ENCODE data around the gene AFF3. TPM values are rescaled to one million over a fixed set of nuclear protein-coding genes. Genes with fewer than 3 reads are reported as not detected.
"Not testable (repeated sequence)": the region's sequence is repeated elsewhere in the genome, so short reads cannot be mapped to it uniquely, and the experiment has no call there.

AFF3 gene
- polyA plus RNA-seq, 3 donors, result 16.2 to 22.8 (median 18.5) TPM

GRCh38 chr2:99537910-99538485 is 604.4 kb downstream of the AFF3 start:
- DNase-seq (ENCODE audit: low read depth in 3 of 3, low spot score in 2 of 3), result no peak

- DNase-seq (ENCODE audit: low read depth in 3 of 3, low spot score in 2 of 3), result no peak
Observed at GRCh38 chr2:99524056-99524455, 618.3 kb downstream of the AFF3 start.

- DNase-seq (ENCODE audit: low read depth in 3 of 3, low spot score in 2 of 3), result no peak
Observed at GRCh38 chr2:99522157-99522556, 620.2 kb downstream of the AFF3 start.

DNA sequence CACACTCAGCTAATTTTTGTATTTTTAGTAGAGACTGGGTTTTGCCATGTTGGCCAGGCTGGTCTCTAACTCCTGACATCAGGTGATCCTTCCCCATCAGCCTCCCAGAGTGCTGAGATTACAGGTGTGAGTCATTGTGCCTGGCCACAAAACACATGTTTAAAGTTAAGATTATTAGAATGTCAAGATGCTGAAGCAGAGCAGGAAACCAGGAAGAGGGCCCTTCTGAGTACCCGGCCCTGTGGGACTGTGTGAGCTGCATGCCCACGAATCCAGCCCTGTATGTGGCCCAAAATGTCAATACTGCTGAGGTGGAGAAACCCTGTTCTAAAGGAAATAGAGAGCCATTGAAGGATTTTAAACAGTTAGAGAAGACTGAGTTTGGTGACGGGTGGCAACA is 621.6 kb downstream of the AFF3 start:
- DNase-seq (ENCODE audit: low read depth in 3 of 3, low spot score in 2 of 3), result no peak

DNA sequence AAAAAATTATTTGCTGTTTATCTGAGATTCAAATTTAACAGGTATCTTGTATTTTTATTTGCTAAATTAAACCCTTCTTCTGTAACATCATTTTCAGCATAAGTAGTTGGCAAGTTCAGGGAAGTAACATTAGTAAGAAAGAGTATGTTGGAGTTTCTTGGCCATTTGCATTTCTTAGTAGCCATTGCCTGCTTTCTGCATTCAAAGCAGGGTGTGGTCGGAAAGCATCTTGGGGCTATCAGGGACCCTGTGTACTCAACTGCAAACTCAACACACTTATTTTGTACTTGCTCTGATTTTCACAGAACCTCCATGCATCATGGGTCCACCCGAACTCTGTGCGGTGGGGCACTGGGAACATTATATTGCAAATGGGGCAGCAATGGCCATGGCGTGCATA is 622.2 kb downstream of the AFF3 start:
- no peak for DNase-seq (ENCODE audit: low read depth in 3 of 3, low spot score in 2 of 3)

DNA sequence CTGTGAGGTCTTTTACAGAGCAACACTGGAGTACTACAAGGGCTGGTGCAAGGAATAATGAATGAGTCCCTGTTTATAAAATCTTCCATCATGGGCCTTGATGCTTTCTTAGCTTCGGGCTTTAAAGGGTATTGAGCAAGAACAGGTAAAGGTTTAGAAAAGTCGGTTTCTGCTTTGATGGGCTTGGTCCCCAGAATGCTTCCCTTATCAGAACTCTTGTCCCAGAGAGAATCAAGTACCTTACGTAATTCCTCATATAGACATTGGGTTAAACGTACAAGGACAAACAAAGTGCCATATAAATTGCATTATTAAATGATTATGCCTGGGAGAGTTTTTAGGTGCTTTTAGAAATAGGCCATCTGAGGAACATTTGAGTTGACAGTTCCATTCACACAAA is 628.0 kb downstream of the AFF3 start:
- DNase-seq (ENCODE audit: low read depth in 3 of 3, low spot score in 2 of 3), result no peak

DNA sequence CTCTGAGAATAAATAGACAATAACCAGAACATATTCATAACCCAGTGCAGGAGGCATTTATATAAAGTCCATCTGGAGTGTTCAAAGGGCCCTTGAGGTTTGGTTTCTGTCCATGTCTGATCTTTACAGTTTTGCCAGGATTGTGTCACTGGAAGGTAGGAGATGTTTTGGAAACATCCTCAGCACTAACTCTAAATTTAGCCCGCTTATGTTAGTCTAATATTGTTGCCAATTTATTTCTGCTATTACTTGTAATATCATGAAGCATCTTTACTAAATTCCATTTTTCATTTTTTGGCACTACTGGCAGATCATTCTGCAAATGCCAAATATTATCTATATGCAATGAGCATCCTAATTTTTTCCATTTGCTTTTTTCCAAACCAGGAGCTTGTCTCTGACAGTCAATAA is 630.2 kb downstream of the AFF3 start:
- DNase-seq (ENCODE audit: low read depth in 3 of 3, low spot score in 2 of 3), result no peak

- DNase-seq (ENCODE audit: low read depth in 3 of 3, low spot score in 2 of 3), result no peak
Observed at GRCh38 chr2:99509387-99509786, 633.0 kb downstream of the AFF3 start.

DNA sequence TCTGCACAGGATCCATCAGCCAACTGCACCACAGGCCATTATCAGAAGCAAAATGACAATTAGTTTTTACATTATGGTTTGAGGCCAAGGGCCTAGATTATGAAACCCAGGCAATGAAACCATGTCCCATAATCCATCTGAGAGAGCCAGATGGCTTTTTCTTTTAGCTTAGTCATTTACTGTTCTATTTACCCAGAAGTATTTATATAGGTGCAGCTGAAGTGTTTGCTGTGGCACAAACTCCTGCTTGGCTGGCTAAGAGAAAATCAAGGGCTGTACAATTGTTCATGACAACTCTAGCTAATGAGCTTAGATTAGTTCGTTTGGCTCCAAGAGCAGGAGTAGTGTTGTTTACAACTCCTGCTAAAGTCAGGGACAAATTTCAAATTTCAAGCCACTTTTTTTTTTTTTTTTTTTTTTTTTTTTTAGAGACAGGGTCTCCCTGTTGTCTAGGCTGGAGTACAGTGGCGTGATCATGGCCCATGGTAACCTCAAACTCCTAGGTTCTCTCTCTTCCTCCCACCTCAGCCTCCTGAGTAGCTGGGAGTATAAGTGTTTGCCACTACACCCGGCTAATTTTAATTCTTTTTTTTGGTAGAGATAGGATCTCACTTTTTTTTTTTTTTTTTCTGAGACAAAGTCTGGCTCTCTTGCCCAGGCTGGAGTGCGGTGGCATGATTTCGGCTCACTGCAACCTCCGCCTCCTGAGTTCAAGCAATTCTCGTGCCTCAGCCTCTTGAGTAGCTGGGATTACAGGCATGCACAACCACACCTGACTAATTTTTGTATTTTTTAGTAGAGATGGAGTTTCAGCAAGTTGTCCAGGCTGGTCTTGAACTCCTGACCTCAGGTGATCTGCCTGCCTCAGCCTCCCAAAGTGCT is 634.2 kb downstream of the AFF3 start:
- DNase-seq (ENCODE audit: low read depth in 3 of 3, low spot score in 2 of 3), result no peak

DNA sequence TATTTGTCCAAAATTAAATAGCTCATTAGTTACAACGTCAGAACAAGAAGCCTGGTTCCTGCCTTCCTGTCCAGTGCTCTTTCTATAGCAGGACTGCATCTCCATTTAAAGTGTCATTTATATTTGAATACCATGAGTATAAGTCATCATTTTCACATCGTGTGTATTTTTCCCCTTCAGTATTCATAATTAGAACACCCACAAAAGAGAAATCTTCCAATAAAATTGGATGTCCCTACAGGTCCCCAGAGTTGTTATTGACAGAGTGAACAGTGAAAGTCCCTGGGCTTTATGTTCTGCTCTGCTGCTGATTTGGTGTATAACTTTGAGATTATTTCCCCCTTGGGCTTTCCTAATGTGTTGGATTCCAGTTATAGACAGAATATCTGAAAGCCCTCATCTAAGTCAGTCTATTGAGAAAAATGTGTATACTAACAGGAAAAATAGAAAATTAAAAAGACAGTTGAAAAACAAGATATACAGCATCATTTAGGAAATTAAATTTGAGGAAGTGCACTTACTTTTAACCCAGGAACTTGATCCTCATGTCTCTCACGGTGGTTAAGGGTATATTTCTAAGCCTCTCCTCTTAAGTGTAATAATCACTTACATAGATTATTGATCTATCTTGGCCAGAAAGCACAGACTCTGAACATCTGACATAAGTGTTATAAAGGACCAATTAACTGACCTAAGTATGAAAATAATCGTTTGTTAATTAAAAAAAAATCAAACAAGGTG is 637.4 kb downstream of the AFF3 start:
- DNase-seq (ENCODE audit: low read depth in 3 of 3, low spot score in 2 of 3), result no peak

- not testable (repeated sequence) for DNase-seq (ENCODE audit: low read depth in 3 of 3, low spot score in 2 of 3)
Observed at GRCh38 chr2:99503662-99504416, 638.6 kb downstream of the AFF3 start.

- DNase-seq (ENCODE audit: low read depth in 3 of 3, low spot score in 2 of 3), result no peak
Observed at GRCh38 chr2:99496021-99496420, 646.4 kb downstream of the AFF3 start.

Other genes starting within 250 kb of the AFF3 start
- gene LONRF2, start 179.9 kb upstream of the AFF3 start, polyA plus RNA-seq (ENCODE audit: insufficient read length in 3 of 3), result 1 to 10 TPM; 2.6 to 2.9 (median 2.8) TPM

Data from right renal cortex interstitium (tissue), 3 donors.